Smooth muscle cell (in vitro differentiated cells): ENCODE data around the gene LGR4. TPM values are rescaled to one million over a fixed set of nuclear protein-coding genes. Genes with fewer than 3 reads are reported as not detected.

Experiments used
- DNase-seq: peaks from one replicate; lab custom pipeline; 2025; ENCODE audit not compliant: unreplicated experiment; lab: John Stamatoyannopoulos, UW
- H2AFZ ChIP-seq: fragments of 200-600 bp; sonication (generic); 2 replicates; pipeline ENCODE4 v1.6.0; 2016; ENCODE audit warnings: antibody characterized with exemption, low read depth, mild to moderate bottlenecking
- H3F3A ChIP-seq: fragments of 200-600 bp; sonication (generic); 2 replicates; pipeline ENCODE4 v1.6.0; 2017; ENCODE audit warnings: antibody characterized with exemption, low read depth
- H3K27ac ChIP-seq: fragments of 200-600 bp; sonication (generic); 2 replicates; pipeline ENCODE4 v1.5.1; 2016; ENCODE audit warnings: low read depth, mild to moderate bottlenecking
- H3K27me3 ChIP-seq: fragments of 200-600 bp; sonication (generic); 2 replicates; pipeline ENCODE4 v1.6.1; 2016; ENCODE audit warnings: low read depth, mild to moderate bottlenecking
- H3K36me3 ChIP-seq: fragments of 200-600 bp; sonication (generic); 2 replicates; pipeline ENCODE4 v1.5.1; 2016; ENCODE audit warnings: low read depth
- H3K4me1 ChIP-seq: fragments of 200-600 bp; sonication (generic); 2 replicates; pipeline ENCODE4 v1.5.1; 2016; ENCODE audit warnings: low read depth
- H3K4me2 ChIP-seq: fragments of 200-600 bp; sonication (generic); 2 replicates; pipeline ENCODE4 v1.6.0; 2016; ENCODE audit warnings: mild to moderate bottlenecking
- H3K4me3 ChIP-seq: fragments of 200-600 bp; sonication (generic); 2 replicates; pipeline ENCODE4 v1.5.1; 2016; ENCODE audit warnings: mild to moderate bottlenecking
- H3K79me2 ChIP-seq: fragments of 200-600 bp; sonication (generic); 2 replicates; pipeline ENCODE4 v1.6.0; 2016; ENCODE audit warnings: low read depth, mild to moderate bottlenecking
- H3K9ac ChIP-seq: fragments of 200-600 bp; sonication (generic); 2 replicates; pipeline ENCODE4 v1.6.0; 2016; ENCODE audit warnings: low read depth
- H3K9me3 ChIP-seq: fragments of 200-600 bp; sonication (generic); replicated peaks from 2 replicates; pipeline ENCODE4 v1.5.1; 2016; ENCODE audit warnings: low read depth
- H4K20me1 ChIP-seq: fragments of 200-600 bp; sonication (generic); 2 replicates; pipeline ENCODE4 v1.6.0; 2016; ENCODE audit warnings: low read depth
- WGBS: methylation state at CpG from one replicate; pipeline ENCODE4 v1.1.7; 2016; ENCODE audit warnings: low lambda C conversion rate; 5-methylcytosine and 5-hydroxymethylcytosine counted together
- polyA plus RNA-seq: library from polyadenylated mRNA; unstranded; fragments of >200 nt; fragmentation: Nextera tagmentation; extraction: Ambion mirVana; gene quantifications from 2 replicates; pipeline ENCODE4 v1.2.1, GENCODE V29; 2016
- total RNA-seq: library from RNA; depleted of rRNA; stranded (reverse); fragments of >200 nt; gene quantifications from 2 replicates; pipeline ENCODE4 v1.2.3, GENCODE V29; 2014
- TF ChIP-seq, protein P1 (sequence below): fragments of 200-600 bp; sonication (generic); IDR thresholded peaks from 2 replicates; pipeline ENCODE4 v1.5.1; 2017; ENCODE audit warnings: borderline replicate concordance, mild to moderate bottlenecking, antibody characterized with exemption; ENCODE audit not compliant: insufficient read depth, poor library complexity, severe bottlenecking

The LGR4 gene
- total and polyA plus RNA-seq, 2 experiments from 2014 or later: 21.4 to 96.5 TPM

DNA sequence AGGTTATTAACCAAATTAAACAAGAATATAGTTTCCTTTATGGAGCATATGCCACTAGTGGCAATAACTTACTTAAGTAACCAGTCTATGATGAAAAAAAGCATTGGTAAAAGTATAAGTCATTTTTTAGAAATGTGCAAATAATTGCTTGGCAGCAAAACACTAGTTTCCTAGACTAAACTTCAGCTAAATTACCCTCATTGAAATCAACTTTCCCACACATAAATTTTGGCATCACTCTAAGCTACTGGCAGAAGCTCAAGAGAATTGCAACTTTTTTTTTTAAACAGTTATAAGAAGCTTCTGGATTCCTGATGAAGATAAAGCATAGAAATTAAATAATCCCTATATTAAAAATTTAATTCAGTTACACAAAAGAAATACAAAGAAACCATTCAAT, 122.1 kb downstream of the LGR4 start:
- H2AFZ ChIP-seq: no peak overlapping the region
- H3F3A ChIP-seq: no peaks in the 10 kb centered on the region
- TF ChIP-seq, protein P1, sequence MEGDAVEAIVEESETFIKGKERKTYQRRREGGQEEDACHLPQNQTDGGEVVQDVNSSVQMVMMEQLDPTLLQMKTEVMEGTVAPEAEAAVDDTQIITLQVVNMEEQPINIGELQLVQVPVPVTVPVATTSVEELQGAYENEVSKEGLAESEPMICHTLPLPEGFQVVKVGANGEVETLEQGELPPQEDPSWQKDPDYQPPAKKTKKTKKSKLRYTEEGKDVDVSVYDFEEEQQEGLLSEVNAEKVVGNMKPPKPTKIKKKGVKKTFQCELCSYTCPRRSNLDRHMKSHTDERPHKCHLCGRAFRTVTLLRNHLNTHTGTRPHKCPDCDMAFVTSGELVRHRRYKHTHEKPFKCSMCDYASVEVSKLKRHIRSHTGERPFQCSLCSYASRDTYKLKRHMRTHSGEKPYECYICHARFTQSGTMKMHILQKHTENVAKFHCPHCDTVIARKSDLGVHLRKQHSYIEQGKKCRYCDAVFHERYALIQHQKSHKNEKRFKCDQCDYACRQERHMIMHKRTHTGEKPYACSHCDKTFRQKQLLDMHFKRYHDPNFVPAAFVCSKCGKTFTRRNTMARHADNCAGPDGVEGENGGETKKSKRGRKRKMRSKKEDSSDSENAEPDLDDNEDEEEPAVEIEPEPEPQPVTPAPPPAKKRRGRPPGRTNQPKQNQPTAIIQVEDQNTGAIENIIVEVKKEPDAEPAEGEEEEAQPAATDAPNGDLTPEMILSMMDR: no peak
- no peak for DNase-seq
- peaks cover 55% of the 10 kb centered on the region for H3K4me1 ChIP-seq
- no peaks in the 10 kb centered on the region for H3K79me2 ChIP-seq
- H3K9me3 ChIP-seq: no peaks in the 10 kb centered on the region
- peaks cover 5% of the 10 kb centered on the region for H3K36me3 ChIP-seq
- no peak overlapping the region for H3K4me3 ChIP-seq
- H3K27me3 ChIP-seq: no peaks in the 10 kb centered on the region
- H3K9ac ChIP-seq: no peak overlapping the region
- H3K27ac ChIP-seq: no peak overlapping the region
- H3K4me2 ChIP-seq: no peak overlapping the region
- H4K20me1 ChIP-seq: no peaks in the 10 kb centered on the region

DNA sequence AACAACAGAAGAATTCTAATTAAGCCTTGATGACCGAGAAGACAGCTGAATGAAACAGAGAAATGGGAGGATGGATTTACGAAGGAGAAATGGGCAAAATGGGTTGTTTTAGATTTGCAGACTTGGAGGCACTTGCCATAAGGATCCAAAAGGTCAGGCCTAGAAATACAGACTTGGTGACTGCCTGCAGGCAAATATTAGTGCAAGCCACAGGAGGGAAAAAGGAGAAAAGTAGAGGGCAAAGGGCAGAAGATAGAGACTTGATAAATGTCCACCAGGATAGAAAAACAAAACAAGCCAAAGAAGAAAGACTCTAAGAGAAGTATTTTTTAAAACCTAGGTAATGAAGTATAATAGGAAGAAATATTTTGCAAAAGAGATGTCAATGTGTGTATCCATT, 122.7 kb downstream of the LGR4 start:
- no peak for DNase-seq
- Histone ChIP-seq H3K9ac (no peak overlapping the region), H3K27ac (no peak overlapping the region), H3K4me1 (peaks cover 53% of the 10 kb centered on the region), H3F3A (no peaks in the 10 kb centered on the region), H3K79me2 (no peaks in the 10 kb centered on the region), H3K4me3 (no peak overlapping the region), H3K9me3 (no peaks in the 10 kb centered on the region), H3K27me3 (no peaks in the 10 kb centered on the region), H4K20me1 (no peaks in the 10 kb centered on the region), H3K36me3 (peaks cover 5% of the 10 kb centered on the region), H3K4me2 (no peak overlapping the region), H2AFZ (no peak overlapping the region)
- TF ChIP-seq, protein P1: no peak
- 81% methylated on average over 2 of the region's 2 CpGs for WGBS

DNA sequence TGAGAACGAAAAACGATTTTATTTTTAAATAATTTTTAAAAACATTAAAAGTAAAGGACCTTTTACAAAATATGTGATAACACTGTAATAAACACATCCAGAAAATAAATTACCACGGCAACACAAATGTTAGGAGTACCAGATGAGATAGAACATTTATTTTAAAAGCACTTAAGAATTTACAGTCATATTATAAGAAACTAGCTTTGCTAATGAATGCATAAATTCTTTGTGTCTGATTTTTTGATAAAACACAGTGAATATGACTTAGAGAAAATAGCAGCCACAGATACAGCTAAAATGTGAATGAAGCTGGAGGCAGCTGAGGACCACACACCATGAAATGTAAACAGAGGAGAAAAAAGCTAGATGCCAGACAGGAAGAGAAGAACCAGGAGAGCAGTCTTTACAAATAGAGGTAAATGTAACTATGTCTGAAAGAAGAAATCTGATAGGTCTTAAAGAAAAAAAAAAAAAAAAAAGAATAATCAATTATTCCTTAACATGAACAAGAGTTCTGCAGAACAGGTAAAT, 124.2 kb downstream of the LGR4 start:
- no peak for DNase-seq
- H2AFZ ChIP-seq: no peak overlapping the region
- WGBS: 26% methylated on average over 3 of the region's 3 CpGs
- no peaks in the 10 kb centered on the region for H3F3A ChIP-seq
- no peak overlapping the region for H3K4me2 ChIP-seq
- no peak overlapping the region for H3K27ac ChIP-seq
- H3K27me3 ChIP-seq: no peaks in the 10 kb centered on the region
- no peaks in the 10 kb centered on the region for H4K20me1 ChIP-seq
- H3K4me3 ChIP-seq: peak overlapping the region; percentile 19
- TF ChIP-seq, protein P1: no peak
- peaks cover 39% of the 10 kb centered on the region for H3K4me1 ChIP-seq
- peaks cover 5% of the 10 kb centered on the region for H3K36me3 ChIP-seq
- H3K79me2 ChIP-seq: no peaks in the 10 kb centered on the region
- no peak overlapping the region for H3K9ac ChIP-seq
- no peaks in the 10 kb centered on the region for H3K9me3 ChIP-seq
